Right lung (tissue), 5 donors: ENCODE data around the gene TUBGCP6. TPM values are rescaled to one million over a fixed set of nuclear protein-coding genes. Genes with fewer than 3 reads are reported as not detected.
A peak's percentile ranks its signal among the peaks of the same experiment; 100 is the strongest.

Experiments used
- DNase-seq, 2 donors: peaks; one replicate each; pipeline ENCODE4 v3.0.0-alpha.2; 2013
- polyA plus RNA-seq, 5 donors: library from polyadenylated mRNA; unstranded; fragments of 120-200 nt; gene quantifications; one replicate each; pipeline versions ENCODE4 v1.2.1 to v1.2.3, GENCODE V29; 2013; ENCODE audit warnings: inconsistent platforms in 1 of 5, low replicate concordance in 1 of 5; ENCODE audit not compliant: insufficient read length in 5 of 5, insufficient read depth in 1 of 5

The TUBGCP6 gene
- polyA plus RNA-seq, 5 donors = 32.3 to 45.7 (median 44.8) TPM

DNA sequence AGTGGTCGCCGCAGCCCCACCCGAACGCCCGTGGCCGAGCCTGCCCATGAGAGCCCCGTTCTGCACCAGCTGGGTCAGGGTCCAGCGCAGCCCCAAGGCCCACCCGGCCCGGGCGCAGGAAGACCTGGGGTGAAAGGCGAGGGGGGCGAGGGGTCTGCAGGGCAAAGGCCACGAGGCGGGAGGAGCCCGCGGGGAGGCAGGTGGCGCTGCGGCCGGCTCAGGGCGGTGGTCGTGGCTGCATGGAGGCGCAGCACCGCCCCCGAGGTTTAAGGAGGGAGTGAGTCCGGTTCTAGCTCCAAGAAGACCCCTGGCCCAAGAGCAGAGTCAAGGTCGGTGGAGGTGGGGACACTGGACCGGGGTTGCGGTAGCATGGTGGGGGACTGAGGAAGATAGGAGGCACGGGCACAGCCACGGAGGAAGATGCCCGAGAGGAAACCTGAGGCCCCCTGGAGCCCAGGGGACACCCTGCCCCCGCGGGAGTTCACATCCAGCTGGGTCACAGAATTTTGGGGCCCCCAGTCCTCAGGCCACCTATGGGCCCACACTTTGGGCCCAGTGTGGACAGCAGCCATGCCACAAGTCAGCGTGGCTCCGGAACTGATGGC is 6.8 kb upstream of the TUBGCP6 start:
- no peak for DNase-seq

GRCh38 chr22:50250555-50251476 is 6.0 kb upstream of the TUBGCP6 start, which contains the start of gene HDAC10:
Gene HDAC10 (minus strand): TSS chr22:50251265. CDS start chr22:50251032, 233 bp downstream.
- DNase-seq = peak; percentile 77 to 80

DNA sequence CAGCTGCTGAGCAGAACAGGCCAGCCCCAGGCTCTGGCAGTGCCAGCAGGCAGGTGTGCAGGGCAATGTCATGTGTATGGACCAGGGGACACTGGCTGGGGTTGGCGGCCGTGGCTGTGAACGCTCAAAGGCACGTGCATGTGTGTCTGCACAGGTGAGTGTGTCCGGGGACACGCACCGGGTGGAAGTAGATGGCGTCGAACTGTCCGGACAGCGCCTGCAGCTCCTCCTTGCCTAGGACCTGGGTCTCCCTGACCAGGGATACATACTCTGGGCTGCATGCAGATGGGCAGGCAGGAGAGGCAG is 5.4 kb upstream of the TUBGCP6 start:
- DNase-seq = no peak

DNA sequence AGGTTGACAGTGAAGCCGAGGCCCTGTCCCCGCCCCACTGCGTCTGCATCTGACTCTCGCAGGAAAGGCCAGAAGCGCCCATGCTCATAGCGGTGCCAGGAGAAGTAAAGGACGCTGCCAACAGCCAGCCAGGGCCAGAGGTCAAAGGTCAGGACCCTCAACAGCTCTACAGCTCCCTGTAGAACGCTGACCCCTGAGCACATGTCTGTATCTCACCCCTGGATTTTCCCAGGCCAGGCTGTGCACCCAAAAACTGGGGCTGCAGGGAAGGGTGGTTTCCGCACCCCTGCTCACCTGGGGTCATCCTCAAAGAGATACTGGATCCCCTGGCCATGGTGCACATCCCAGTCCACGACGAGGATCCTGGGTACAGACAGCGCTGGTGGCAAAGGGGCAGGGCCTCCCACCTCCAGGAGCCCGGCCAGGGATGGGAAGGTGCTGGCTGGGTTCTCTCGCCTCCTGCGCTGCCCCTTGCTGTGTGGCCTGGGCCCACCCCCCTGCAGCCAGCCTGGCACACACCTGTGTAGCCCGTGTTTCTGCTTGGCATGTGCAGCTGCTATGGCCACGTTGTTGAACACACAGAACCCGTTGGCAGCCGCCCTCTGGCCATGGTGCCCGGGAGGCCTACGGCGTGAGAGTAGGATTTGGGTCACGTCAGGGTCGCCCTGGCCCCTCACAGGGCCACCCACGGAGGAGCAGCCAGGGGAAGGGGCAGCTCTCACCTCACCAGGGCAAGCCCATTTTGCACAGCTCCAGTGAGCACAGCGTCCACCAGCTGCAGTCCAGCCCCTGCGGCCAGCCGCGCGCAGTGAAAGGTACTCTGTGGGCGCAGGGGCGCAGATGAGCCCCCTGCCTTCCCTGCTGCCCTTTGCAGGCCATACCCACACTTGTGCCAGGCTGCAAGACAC is 4.8 kb upstream of the TUBGCP6 start:
- DNase-seq = no peak

- DNase-seq = no peak
Measured at GRCh38 chr22:50248196-50249081, 3.6 kb upstream of the TUBGCP6 start.

DNA sequence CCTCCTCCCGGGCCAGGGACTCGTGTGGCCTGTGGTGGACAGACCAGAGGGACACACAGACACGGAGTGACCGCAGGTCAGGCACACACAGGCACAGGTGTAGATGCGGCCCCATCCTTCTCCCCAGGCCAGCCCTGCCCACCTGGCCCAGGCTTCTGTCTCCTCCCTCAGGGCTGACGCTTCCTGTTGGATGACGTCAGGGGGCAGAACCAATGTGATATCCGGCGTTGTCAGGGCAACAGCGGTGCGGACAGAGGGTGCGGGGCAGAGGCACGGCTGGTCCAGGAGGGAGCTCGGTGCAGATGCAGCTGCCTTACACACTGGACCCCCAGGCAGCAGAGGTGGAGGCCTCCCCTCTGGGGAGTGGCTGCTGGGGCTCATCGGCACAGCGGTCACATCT is 2.9 kb upstream of the TUBGCP6 start:
- no peak for DNase-seq

- no peak for DNase-seq
Measured at GRCh38 chr22:50246242-50247175, 1.7 kb upstream of the TUBGCP6 start.

- no peak for DNase-seq
Measured at GRCh38 chr22:50245214-50246072, 620 bp upstream of the TUBGCP6 start.

- no peak for DNase-seq
Measured at GRCh38 chr22:50243685-50244419, 971 bp downstream of the TUBGCP6 start.

GRCh38 chr22:50242406-50242949 is 2.3 kb downstream of the TUBGCP6 start:
- DNase-seq = no peak

- DNase-seq = no peak
Measured at GRCh38 chr22:50238755-50239154, 6.1 kb downstream of the TUBGCP6 start.

DNA sequence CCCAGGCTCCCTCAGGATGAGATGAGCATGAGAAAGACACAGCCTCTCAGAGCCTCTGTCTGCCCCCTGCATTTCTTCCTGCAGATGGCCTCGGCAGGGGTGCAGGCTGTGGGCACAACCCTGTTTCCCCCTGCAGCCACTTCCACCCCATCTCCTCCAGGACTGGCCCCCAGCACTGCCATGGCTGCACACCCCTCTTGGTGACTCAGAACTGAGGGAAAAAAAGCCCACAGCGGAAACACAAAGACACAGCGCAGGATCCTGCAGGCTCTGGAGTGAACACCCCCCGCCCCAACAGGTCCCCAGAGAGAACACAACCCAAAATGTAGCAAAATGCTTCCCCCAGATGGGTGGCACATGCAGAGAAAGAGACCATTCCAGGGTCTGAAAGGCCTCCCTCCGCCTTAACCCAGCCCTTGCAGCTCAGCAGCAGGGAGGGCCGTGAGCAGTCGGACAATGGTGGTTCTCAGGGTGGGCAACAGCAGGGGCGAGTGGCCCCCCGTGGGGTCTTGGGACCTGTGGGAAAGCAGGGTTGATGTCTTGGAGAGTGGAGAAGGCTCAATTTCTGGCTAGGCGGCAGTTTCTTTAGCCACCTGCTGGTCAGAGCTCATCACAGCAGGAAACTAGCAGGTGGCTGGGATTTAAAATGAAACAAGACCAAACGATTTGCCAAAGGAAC is 8.0 kb downstream of the TUBGCP6 start:
- DNase-seq = no peak

DNA sequence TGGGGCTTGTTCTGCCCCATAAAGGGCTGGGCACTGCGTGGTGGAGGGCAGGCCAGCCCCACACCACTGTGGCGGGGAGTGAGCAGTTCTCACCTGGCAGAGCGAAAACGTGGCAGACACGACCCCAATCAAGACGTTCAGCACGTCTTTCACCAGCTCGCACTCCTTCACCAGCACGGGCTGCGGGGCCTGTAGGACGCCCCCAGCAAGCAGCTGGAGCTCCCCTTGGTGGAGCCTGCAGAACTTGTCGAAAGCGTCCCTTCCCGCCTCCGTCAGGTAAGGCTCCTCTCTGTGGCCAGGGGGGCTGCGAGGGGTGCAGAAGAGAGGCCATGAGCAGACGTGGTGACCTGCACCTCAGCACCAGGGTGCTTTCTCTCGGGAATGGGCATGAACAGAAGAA is 11.6 kb downstream of the TUBGCP6 start:
- DNase-seq = no peak

DNA sequence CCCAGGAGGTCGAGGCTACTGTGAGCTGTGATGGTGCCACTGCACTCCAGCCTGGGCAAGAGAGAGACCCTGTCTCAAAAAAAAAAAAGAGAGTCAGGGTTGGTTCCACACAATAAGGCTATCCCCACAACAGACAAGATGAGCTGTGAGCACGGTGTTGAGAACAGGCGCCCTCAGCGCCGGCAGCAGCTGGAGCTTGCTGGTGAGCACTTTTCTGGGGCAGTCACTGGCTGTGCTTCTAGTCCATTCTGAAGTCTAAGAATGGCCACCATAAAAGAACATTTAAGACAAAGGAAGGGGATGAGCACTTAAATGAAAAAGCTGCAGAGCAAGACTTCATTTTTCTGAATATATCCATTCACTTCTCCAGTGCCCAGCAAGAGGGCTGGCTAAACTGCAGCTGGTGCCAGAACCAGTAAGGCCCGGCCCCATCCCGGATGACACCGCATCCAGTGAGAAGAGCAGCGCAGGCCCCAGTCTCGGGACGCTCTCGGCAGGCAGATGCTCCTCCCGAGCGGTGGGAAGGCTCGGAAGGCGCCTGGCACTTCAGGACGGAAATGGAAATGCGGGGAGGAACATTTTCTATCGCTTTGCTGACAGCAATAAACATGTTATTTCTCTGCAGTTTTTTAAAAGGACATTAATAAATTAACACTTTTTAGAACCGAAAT is 12.2 kb downstream of the TUBGCP6 start:
- DNase-seq = no peak

GRCh38 chr22:50229370-50229769 is 15.5 kb downstream of the TUBGCP6 start:
- DNase-seq = no peak

GRCh38 chr22:50228366-50228765 is 16.5 kb downstream of the TUBGCP6 start:
- no peak for DNase-seq
